Measurements from ENCODE around the gene OR4K14.
"Not testable (repeated sequence)": the region's sequence is repeated elsewhere in the genome, so short reads cannot be mapped to it uniquely, and the experiment has no call there.

Gene OR4K14

GRCh38 chr14:20019257-20019865, at the start of gene OR4K14:
Gene OR4K14, minus strand, starts transcription at chr14:20019307. Its CDS starts 4,114 bp downstream, at chr14:20015193.
- DNase-seq = no peak

DNA sequence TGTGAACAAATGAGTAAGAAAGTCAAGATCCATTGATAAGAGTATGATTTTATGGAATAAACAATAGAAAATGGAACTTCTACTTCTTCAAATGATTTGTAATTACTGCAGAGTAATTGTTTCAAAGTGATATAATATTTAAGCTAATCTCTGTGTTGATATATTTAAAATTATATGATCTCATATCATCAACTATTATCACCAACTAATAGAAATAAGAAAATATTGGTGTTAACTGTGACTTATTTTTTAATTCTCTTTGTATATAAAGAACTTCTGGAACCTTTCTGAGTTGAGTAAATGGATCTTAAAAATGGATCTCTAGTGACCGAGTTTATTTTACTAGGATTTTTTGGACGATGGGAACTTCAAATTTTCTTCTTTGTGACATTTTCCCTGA, 40.6 kb upstream of the OR4K14 start, which contains the start of gene OR4L1:
OR4L1 (plus strand) TSS at position 301 of the 400 bp plus-strand sequence; CDS start at position 301, 0 bp downstream.
- DNase-seq = no peak

DNA sequence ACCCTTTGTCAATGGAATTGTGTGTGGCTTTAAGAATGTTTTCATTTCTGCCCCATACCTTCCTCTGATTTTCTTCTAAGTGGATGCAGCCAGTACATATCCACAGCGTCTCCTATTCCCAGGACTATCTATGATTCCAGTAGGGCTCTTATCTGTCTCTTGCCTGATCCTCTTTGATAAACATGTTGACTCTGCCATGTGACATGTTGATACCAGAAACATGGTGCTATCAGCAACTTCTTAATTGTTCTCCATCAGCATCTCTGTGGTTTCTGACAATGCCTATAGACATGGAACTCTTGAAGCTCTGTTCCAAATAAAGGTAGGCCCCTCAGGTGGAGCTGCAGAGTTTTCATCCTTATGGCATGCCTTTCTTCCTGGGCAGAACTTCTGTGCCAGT, 29.1 kb upstream of the OR4K14 start:
- DNase-seq = no peak

- DNase-seq = no peak
Measured at GRCh38 chr14:20044243-20044642, 25.1 kb upstream of the OR4K14 start.

- DNase-seq = no peak
Measured at GRCh38 chr14:20035938-20036337, 16.8 kb upstream of the OR4K14 start, which contains the start of gene OR4K13. Gene OR4K13, minus strand, starts transcription at chr14:20036038. Its CDS starts 1,280 bp downstream, at chr14:20034758.

- no peak for DNase-seq
Measured at GRCh38 chr14:20035449-20035848, 16.3 kb upstream of the OR4K14 start.

- no peak for DNase-seq
Measured at GRCh38 chr14:20031058-20031457, 12.0 kb upstream of the OR4K14 start.

DNA sequence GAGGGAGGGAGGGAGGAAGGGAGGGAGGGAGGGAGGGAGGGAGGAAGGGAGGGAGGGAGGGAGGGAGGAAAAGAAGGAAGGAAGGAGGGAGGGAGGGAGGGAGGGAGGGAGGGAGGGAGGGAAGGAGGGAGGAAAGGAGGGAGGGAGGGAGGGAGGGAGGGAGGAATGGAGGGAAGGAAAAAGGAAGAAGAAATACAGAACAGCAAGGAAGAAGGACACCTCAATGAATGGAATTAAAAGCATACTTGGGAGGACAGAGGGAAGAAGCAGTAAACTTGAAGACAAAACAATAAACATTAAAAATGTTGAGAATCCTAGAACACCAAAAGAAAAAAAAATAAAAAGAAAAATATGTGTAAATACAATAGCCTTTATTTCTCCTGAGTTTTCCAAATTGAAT, 11.0 kb downstream of the OR4K14 start:
- DNase-seq = no peak

DNA sequence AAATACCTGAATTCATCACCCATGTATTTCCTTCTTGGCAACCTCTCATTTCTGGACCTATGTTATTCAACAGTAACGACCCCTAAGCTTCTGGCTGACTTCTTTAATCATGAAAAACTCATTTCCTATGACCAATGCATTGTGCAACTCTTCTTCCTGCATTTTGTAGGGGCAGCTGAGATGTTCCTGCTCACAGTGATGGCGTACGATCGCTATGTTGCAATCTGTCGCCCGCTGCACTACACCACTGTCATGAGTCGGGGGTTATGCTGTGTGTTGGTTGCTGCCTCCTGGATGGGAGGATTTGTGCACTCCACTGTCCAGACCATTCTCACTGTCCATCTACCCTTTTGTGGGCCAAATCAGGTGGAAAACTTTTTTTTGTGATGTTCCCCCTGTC, 16.8 kb downstream of the OR4K14 start:
- DNase-seq = no peak

GRCh38 chr14:20001863-20002262, 17.2 kb downstream of the OR4K14 start, which contains the start of gene OR4Q2:
Gene OR4Q2, plus strand, starts transcription at chr14:20002163.
- DNase-seq = no peak

DNA sequence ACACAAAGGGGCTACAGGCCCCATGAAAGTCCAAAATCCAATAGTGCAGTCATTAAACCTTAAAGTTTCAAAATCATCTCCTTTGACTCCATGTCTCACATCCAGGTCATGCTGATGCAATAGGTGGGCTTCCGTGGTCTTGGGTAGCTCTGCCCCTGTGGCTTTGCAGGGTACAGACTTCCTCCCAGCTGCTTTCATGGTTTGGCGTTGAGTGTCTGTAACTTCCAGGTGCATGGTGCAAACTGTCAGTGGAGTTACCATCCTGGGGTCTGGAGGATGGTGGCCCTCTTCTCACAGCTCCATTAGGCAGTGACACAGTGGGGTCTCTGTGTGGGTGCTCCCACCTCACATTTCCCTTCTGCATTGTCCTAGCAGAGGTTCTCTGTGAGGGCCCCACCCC, 25.7 kb downstream of the OR4K14 start:
- no peak for DNase-seq

- no peak for DNase-seq
Measured at GRCh38 chr14:19975291-19975690, 43.8 kb downstream of the OR4K14 start, which contains the start of gene OR4K15. Gene OR4K15, plus strand, starts transcription at chr14:19975591. Its CDS starts 0 bp downstream, at chr14:19975591.

DNA sequence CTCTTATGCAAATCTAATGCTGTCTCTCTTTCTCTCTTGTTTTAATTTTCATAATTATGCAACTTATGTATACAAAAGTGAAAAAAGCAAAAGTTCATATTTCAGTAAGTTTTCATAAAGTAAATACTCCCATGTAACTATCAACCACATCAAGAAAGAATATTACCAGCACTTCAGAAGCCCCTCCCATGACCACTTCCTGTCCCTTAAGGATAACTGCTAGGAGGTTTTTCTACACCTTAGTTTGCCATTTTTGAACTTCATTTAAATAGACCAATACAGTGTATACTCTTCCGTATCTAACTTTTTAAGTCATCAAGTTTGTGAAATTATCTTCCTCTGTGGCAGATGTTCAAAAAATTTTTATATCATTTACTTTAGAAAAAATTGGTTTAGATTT, 44.3 kb downstream of the OR4K14 start:
- DNase-seq = no peak

- not testable (repeated sequence) for DNase-seq
Measured at GRCh38 chr14:19969735-19970134, 49.4 kb downstream of the OR4K14 start.

Measured in NCI-H2171 (cell line).